K562 (cell line): ENCODE measurements around the gene SH3PXD2B.

Source experiments
- ARNT ChIP-seq, 2 experiments: fragments of 450-650 bp; IDR thresholded peaks; 2 replicates each; pipeline ENCODE4 v1.6.1; 2016; ENCODE audit warnings: mild to moderate bottlenecking in 1 of 2
- CBX5 ChIP-seq: IDR thresholded peaks from 2 replicates; pipeline ENCODE4 v1.6.1; 2014; ENCODE audit warnings: low read depth, borderline replicate concordance
- CHD4 ChIP-seq: fragments of 200-600 bp; sonication (generic); IDR thresholded peaks from 3 replicates; pipeline ENCODE4 v1.6.1; 2012; ENCODE audit warnings: low read depth, mild to moderate bottlenecking, mixed read lengths, low read length, inconsistent platforms; ENCODE audit not compliant: insufficient read depth, insufficient replicate concordance, poor library complexity, severe bottlenecking
- CREB1 ChIP-seq, 2 experiments: sonication (generic) in 1 of 2; formaldehyde crosslinking in 1 of 2; IDR thresholded peaks; 2 replicates each; pipeline versions ENCODE4 v1.6.1 to v1.8.0; 2012 to 2022; ENCODE audit warnings: inconsistent platforms in 1 of 2, mild to moderate bottlenecking in 1 of 2, missing genetic modification reagents in 1 of 2, moderate library complexity in 1 of 2
- CTCF ChIP-seq, 3 experiments: IDR thresholded peaks in 2 of 3; conservative IDR thresholded peaks in 1 of 3; 2 replicates each; pipeline ENCODE4 v1.5.1; 2011 to 2012; ENCODE audit warnings: low read length in 3 of 3, mild to moderate bottlenecking in 3 of 3, control low read depth in 2 of 3, improper control_type of control experiment in 1 of 3, inconsistent platforms in 1 of 3, low read depth in 1 of 3, mixed read lengths in 1 of 3, moderate library complexity in 1 of 3; ENCODE audit not compliant: insufficient read depth in 2 of 3
- FOXK1 ChIP-seq: sonication (generic); formaldehyde crosslinking; IDR thresholded peaks from 2 replicates; pipeline ENCODE4 v1.8.0; 2022; ENCODE audit warnings: missing genetic modification reagents, mild to moderate bottlenecking, borderline replicate concordance
- MCM3 ChIP-seq: fragments of 450-650 bp; IDR thresholded peaks from 2 replicates; pipeline ENCODE4 v1.6.1; 2016
- MNT ChIP-seq, 2 experiments: fragments of 450-650 bp; conservative IDR thresholded peaks; 2 replicates each; pipeline ENCODE4 v1.6.1; 2017; ENCODE audit warnings: mild to moderate bottlenecking in 2 of 2, moderate library complexity in 2 of 2
- SREBF1 ChIP-seq: fragments of 150-350 bp; IDR thresholded peaks from 2 replicates; pipeline ENCODE4 v1.6.1; 2014; ENCODE audit warnings: antibody characterized with exemption, low read depth, low read length, borderline replicate concordance
- SRSF3 ChIP-seq: fragments of 200-400 bp; formaldehyde crosslinking; IDR thresholded peaks from 2 replicates; pipeline ENCODE4 v1.6.1; 2016; ENCODE audit warnings: mild to moderate bottlenecking, low read length, moderate library complexity; ENCODE audit not compliant: insufficient read depth
- TAL1 ChIP-seq: fragments of 450-650 bp; IDR thresholded peaks from 2 replicates; pipeline ENCODE4 v1.6.1; 2016; ENCODE audit warnings: mild to moderate bottlenecking
- TCF3 ChIP-seq: sonication (generic); formaldehyde crosslinking; IDR thresholded peaks from 2 replicates; pipeline ENCODE4 v1.4.0; 2020; ENCODE audit warnings: mild to moderate bottlenecking, missing genetic modification reagents
- TOE1 ChIP-seq, 2 experiments: fragments of 450-650 bp in 1 of 2; sonication (generic) in 1 of 2; formaldehyde crosslinking in 1 of 2; IDR thresholded peaks; 2 replicates each; pipeline versions ENCODE4 v1.7.1 to v1.8.0; 2016 to 2022; ENCODE audit warnings: borderline replicate concordance in 2 of 2, mild to moderate bottlenecking in 2 of 2, antibody characterized with exemption in 1 of 2, inconsistent platforms in 1 of 2, low read depth in 1 of 2, missing genetic modification reagents in 1 of 2, moderate library complexity in 1 of 2
- ZBED1 ChIP-seq: IDR thresholded peaks from 2 replicates; pipeline ENCODE4 v1.6.1; 2014

DNA sequence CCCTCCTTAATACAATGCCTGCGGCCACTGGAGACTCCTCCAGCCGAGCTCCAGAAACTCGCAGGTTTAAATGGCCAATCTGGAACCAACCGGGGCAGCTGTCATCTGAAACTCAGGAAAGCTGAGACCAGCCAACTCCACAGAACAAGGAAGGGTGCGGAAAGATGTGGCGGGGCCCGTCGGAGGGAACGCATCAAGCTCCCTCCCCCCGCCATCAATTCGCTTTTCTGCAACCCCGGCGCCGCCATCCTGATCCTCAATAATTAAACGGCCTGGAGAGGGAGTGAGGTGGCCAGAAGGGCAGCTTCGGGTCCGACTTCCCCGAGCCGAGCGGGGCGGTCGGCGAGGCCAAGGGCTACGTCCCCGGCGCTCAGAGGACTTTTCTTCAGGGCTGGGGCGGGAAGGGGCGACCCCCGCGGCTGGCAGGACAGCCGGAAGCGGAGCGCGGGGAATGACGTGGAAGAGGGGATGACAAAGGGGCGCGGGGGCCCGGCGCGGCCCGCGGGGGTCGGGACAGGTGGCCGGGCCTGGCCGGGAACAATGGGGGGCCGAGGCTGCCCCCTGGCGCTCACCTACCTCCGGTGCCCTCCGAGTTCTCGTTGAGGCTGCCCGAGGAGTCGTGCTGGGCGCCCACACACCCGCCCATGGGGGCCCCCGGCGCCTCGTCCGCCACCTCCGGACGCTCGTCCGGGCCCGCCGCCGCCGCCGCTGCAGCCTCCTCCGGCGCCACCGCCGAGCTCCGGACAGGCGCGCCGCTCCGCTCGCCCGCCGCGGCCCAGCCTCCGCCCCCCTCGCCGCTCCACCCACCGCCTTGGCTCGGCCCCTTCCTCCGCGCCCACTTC is 171.1 kb downstream of the SH3PXD2B start, which contains the start of gene UBTD2:
- TF ChIP-seq FOXK1 (CRISPR knock-in tag), result no peak
- no peak for TF ChIP-seq MCM3
- TF ChIP-seq SREBF1, result no peak
- no peak for TF ChIP-seq CBX5
- TF ChIP-seq ARNT (IDR thresholded peaks at IDR 0.05), result no peak
- no peak for TF ChIP-seq CHD4
- no peak for TF ChIP-seq CREB1 (IDR thresholded peaks at IDR 0.05)
- TF ChIP-seq CREB1 (CRISPR knock-in tag; IDR thresholded peaks at IDR 0.05), result no peak
- TF ChIP-seq CTCF (IDR thresholded peaks at IDR 0.05 in 2 of 3, conservative IDR thresholded peaks at IDR 0.05 in 1 of 3; ENCODE audit: insufficient read depth in 2 of 3, low read depth in 1 of 3, low read length in 3 of 3), result peak in 2 of 3 experiments; percentile 12 to 29; a peak in 3 of 6 replicates
- no peak for TF ChIP-seq TOE1 (IDR thresholded peaks at IDR 0.05; ENCODE audit: borderline replicate concordance)
- TF ChIP-seq TOE1 (CRISPR knock-in tag; IDR thresholded peaks at IDR 0.05; ENCODE audit: borderline replicate concordance, low read depth), result no peak
- no peak for TF ChIP-seq SRSF3
- TF ChIP-seq MNT (conservative IDR thresholded peaks at IDR 0.05), result no peak
- TF ChIP-seq TCF3 (CRISPR knock-in tag), result no peak
- no peak for TF ChIP-seq TAL1
- TF ChIP-seq ZBED1, result no peak
